SK-N-SH treated with all-trans-retinoic acid at 6 μM for 48 hours (cell line): ENCODE data around the gene SLC6A19.

Source experiments
- ATAC-seq: fragments of 200-7000 bp; cut with Tn5 transposase; 3 replicates; pipeline ENCODE4 v1.9.1; 2020; ENCODE audit warnings: mild to moderate bottlenecking, moderate library complexity
- ARNTL ChIP-seq: fragments of 450-650 bp; formaldehyde crosslinking; IDR thresholded peaks from 2 replicates; pipeline ENCODE4 v1.5.0; 2020; ENCODE audit warnings: low read depth, mild to moderate bottlenecking, moderate library complexity, borderline replicate concordance
- BACH2 ChIP-seq: fragments of 250-450 bp; sonication (Bioruptor Pico); IDR thresholded peaks from 2 replicates; pipeline ENCODE4 v1.9.0; 2021; ENCODE audit warnings: mild to moderate bottlenecking, borderline replicate concordance
- CSDC2 ChIP-seq: fragments of 250-450 bp; sonication (Bioruptor Pico); IDR thresholded peaks from 2 replicates; pipeline ENCODE4 v1.5.0; 2020; ENCODE audit warnings: mild to moderate bottlenecking, moderate library complexity
- ESRRG ChIP-seq: fragments of 250-450 bp; sonication (Bioruptor Pico); IDR thresholded peaks from 2 replicates; pipeline ENCODE4 v1.6.1; 2021; ENCODE audit warnings: mild to moderate bottlenecking
- GLIS3 ChIP-seq: fragments of 250-450 bp; sonication (Bioruptor Pico); IDR thresholded peaks from 2 replicates; pipeline ENCODE4 v1.5.0; 2020; ENCODE audit warnings: mild to moderate bottlenecking, moderate library complexity
- ISL1 ChIP-seq: fragments of 250-450 bp; sonication (Bioruptor Pico); IDR thresholded peaks from 2 replicates; pipeline ENCODE4 v2.1.2; 2022; ENCODE audit warnings: mild to moderate bottlenecking, moderate library complexity
- OSR1 ChIP-seq: fragments of 250-450 bp; sonication (Bioruptor Pico); IDR thresholded peaks from 2 replicates; pipeline ENCODE4 v1.8.0; 2022; ENCODE audit warnings: moderate library complexity, mild to moderate bottlenecking, inconsistent platforms
- POU6F1 ChIP-seq: fragments of 250-450 bp; sonication (Bioruptor Pico); IDR thresholded peaks from 2 replicates; pipeline ENCODE4 v1.8.0; 2021; ENCODE audit warnings: low read depth, mild to moderate bottlenecking, moderate library complexity, borderline replicate concordance
- PPARA ChIP-seq: fragments of 250-450 bp; sonication (Bioruptor Pico); IDR thresholded peaks from 2 replicates; pipeline ENCODE4 v1.5.0; 2020; ENCODE audit warnings: mild to moderate bottlenecking, borderline replicate concordance
- TOX ChIP-seq: fragments of 250-450 bp; sonication (Bioruptor Pico); IDR thresholded peaks from 2 replicates; pipeline ENCODE4 v1.8.0; 2021; ENCODE audit warnings: mild to moderate bottlenecking, moderate library complexity, borderline replicate concordance
- TSHZ2 ChIP-seq: fragments of 250-450 bp; sonication (Bioruptor Pico); IDR thresholded peaks from 2 replicates; pipeline ENCODE4 v1.5.0; 2020; ENCODE audit warnings: mild to moderate bottlenecking, moderate library complexity
- ZFP30 ChIP-seq: fragments of 450-650 bp; formaldehyde crosslinking; IDR thresholded peaks from 2 replicates; pipeline ENCODE4 v1.5.0; 2022; ENCODE audit warnings: mild to moderate bottlenecking, moderate library complexity
- ZNF565 ChIP-seq: fragments of 450-650 bp; formaldehyde crosslinking; conservative IDR thresholded peaks from 2 replicates; pipeline ENCODE4 v1.5.0; 2020; ENCODE audit warnings: low read depth, mild to moderate bottlenecking, moderate library complexity
- ZNF70 ChIP-seq: fragments of 450-650 bp; formaldehyde crosslinking; IDR thresholded peaks from 2 replicates; pipeline ENCODE4 v1.5.0; 2020; ENCODE audit warnings: mild to moderate bottlenecking, moderate library complexity
- ZNF8 ChIP-seq: fragments of 450-650 bp; formaldehyde crosslinking; IDR thresholded peaks from 2 replicates; pipeline ENCODE4 v1.5.0; 2020; ENCODE audit warnings: mild to moderate bottlenecking, moderate library complexity
- TF ChIP-seq, protein P1 (sequence below): fragments of 250-450 bp; sonication (Bioruptor Pico); IDR thresholded peaks from 2 replicates; pipeline ENCODE4 v1.5.1; 2021; ENCODE audit warnings: mild to moderate bottlenecking, moderate library complexity

The SLC6A19 gene

GRCh38 chr5:1152771-1153282 lies 48.6 kb upstream of the SLC6A19 start:
- no peak for TF ChIP-seq CSDC2 (CRISPR knock-in tag)
- TF ChIP-seq, protein P1, sequence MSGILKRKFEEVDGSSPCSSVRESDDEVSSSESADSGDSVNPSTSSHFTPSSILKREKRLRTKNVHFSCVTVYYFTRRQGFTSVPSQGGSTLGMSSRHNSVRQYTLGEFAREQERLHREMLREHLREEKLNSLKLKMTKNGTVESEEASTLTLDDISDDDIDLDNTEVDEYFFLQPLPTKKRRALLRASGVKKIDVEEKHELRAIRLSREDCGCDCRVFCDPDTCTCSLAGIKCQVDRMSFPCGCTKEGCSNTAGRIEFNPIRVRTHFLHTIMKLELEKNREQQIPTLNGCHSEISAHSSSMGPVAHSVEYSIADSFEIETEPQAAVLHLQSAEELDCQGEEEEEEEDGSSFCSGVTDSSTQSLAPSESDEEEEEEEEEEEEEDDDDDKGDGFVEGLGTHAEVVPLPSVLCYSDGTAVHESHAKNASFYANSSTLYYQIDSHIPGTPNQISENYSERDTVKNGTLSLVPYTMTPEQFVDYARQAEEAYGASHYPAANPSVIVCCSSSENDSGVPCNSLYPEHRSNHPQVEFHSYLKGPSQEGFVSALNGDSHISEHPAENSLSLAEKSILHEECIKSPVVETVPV (CRISPR knock-in tag), result no peak
- TF ChIP-seq, all 23 proteins: peak for 0
- no peak for ATAC-seq

GRCh38 chr5:1153428-1153827 lies 48.0 kb upstream of the SLC6A19 start:
- no peak for TF ChIP-seq BACH2
- TF ChIP-seq ZNF565 (CRISPR knock-in tag), result no peak
- no peak for TF ChIP-seq ISL1 (CRISPR knock-in tag)
- TF ChIP-seq, all 23 proteins: peak for 0
- ATAC-seq, result no peak; the same call in 2 of the 3 replicates

GRCh38 chr5:1155191-1156032 lies 46.0 kb upstream of the SLC6A19 start:
- TF ChIP-seq ARNTL (CRISPR knock-in tag) (no peak), ZFP30 (CRISPR knock-in tag) (no peak), PPARA (CRISPR knock-in tag) (no peak), POU6F1 (CRISPR knock-in tag) (no peak), TSHZ2 (CRISPR knock-in tag) (no peak), TOX (no peak)
- no peak for ATAC-seq

- no peak for ATAC-seq
- TF ChIP-seq OSR1 (no peak), ISL1 (CRISPR knock-in tag) (no peak), ZNF8 (CRISPR knock-in tag) (no peak), ZNF70 (CRISPR knock-in tag) (no peak), TOX (no peak), CSDC2 (CRISPR knock-in tag) (no peak), ESRRG (CRISPR knock-in tag) (no peak), TSHZ2 (CRISPR knock-in tag) (no peak), GLIS3 (no peak), BACH2 (no peak), ZNF565 (CRISPR knock-in tag) (no peak)
- TF ChIP-seq, protein P1 (CRISPR knock-in tag), result no peak
These were observed 45.2 kb upstream of the SLC6A19 start for GRCh38 chr5:1156033-1156753.
